Measurements from ENCODE around the gene CTIF.

GRCh38 chr18:48530399-48531081 lies 8.3 kb upstream of the CTIF start:
- TF ChIP-seq EGR1 (IDR thresholded peaks at IDR 0.05), result no peak
- no peak for TF ChIP-seq ZBTB7A (IDR thresholded peaks at IDR 0.05; ENCODE audit: low read depth)
